Immature natural killer cell (primary cell): ENCODE data around the gene GRM3. TPM values are rescaled to one million over a fixed set of nuclear protein-coding genes. Genes with fewer than 3 reads are reported as not detected.

ENCODE experiments used
- DNase-seq, 3 donors: peaks; one replicate each; pipeline ENCODE4 v3.0.0; 2022; ENCODE audit warnings: mixed read lengths in 1 of 3
- H3K27ac Mint-ChIP-seq, 6 donors: one replicate each; pipeline ENCODE4 v1.8.0; 2020; ENCODE audit warnings: mixed read lengths in 6 of 6, mild to moderate bottlenecking in 5 of 6, inconsistent platforms in 4 of 6, moderate library complexity in 3 of 6
- H3K27me3 Mint-ChIP-seq, 3 donors: one replicate each; pipeline ENCODE4 v1.8.0; 2020 to 2021; ENCODE audit warnings: low read depth in 3 of 3, mild to moderate bottlenecking in 3 of 3, mixed read lengths in 3 of 3, moderate library complexity in 3 of 3, inconsistent platforms in 1 of 3
- H3K36me3 Mint-ChIP-seq, 3 donors: one replicate each; pipeline ENCODE4 v1.8.0; 2020; ENCODE audit warnings: mixed read lengths in 3 of 3, inconsistent platforms in 2 of 3, mild to moderate bottlenecking in 2 of 3
- H3K4me1 Mint-ChIP-seq, 2 donors: one replicate each; pipeline ENCODE4 v1.8.0; 2020; ENCODE audit warnings: inconsistent platforms in 2 of 2, mild to moderate bottlenecking in 2 of 2, mixed read lengths in 2 of 2, moderate library complexity in 1 of 2
- H3K4me3 Mint-ChIP-seq, 5 donors: one replicate each; pipeline ENCODE4 v1.8.0; 2020; ENCODE audit warnings: mild to moderate bottlenecking in 5 of 5, mixed read lengths in 5 of 5, inconsistent platforms in 3 of 5, moderate library complexity in 3 of 5
- H3K9me3 Mint-ChIP-seq, 6 donors: one replicate each; pipeline ENCODE4 v1.8.0; 2020; ENCODE audit warnings: mild to moderate bottlenecking in 6 of 6, mixed read lengths in 6 of 6, inconsistent platforms in 4 of 6, moderate library complexity in 3 of 6
- polyA plus RNA-seq, 3 donors: library from polyadenylated mRNA; unstranded; fragments of 300-500 nt; fragmentation: Illumina TruSeq; gene quantifications; one replicate each; pipeline ENCODE4 v1.2.3, GENCODE V29; 2021

Gene GRM3
- polyA plus RNA-seq, 3 donors from 2014 or later: not detected

GRCh38 chr7:86784765-86785164, 141.1 kb downstream of the GRM3 start:
- no peak overlapping the region for H3K4me3 Mint-ChIP-seq
- no peak overlapping the region for H3K27ac Mint-ChIP-seq
- no peaks in the 10 kb centered on the region for H3K4me1 Mint-ChIP-seq
- H3K9me3 Mint-ChIP-seq: peaks cover 0 to 8% (median 2%) of the 10 kb centered on the region in 6 donors
- H3K36me3 Mint-ChIP-seq: no peaks in the 10 kb centered on the region
- DNase-seq: no peak
- H3K27me3 Mint-ChIP-seq: peaks cover 0 to 4% (median 0%) of the 10 kb centered on the region in 3 donors

GRCh38 chr7:86785641-86786040, 141.9 kb downstream of the GRM3 start:
- no peak for DNase-seq
- no peak overlapping the region for H3K4me3 Mint-ChIP-seq
- peaks cover 0 to 4% (median 2%) of the 10 kb centered on the region in 3 donors for H3K27me3 Mint-ChIP-seq
- H3K36me3 Mint-ChIP-seq: no peaks in the 10 kb centered on the region
- no peaks in the 10 kb centered on the region for H3K4me1 Mint-ChIP-seq
- H3K9me3 Mint-ChIP-seq: peaks cover 0 to 2% (median under 1%) of the 10 kb centered on the region in 6 donors
- H3K27ac Mint-ChIP-seq: no peak overlapping the region

- no peaks in the 10 kb centered on the region for H3K4me1 Mint-ChIP-seq
- H3K27me3 Mint-ChIP-seq: peaks cover 0 to 4% (median 2%) of the 10 kb centered on the region in 3 donors
- no peak overlapping the region for H3K4me3 Mint-ChIP-seq
- H3K36me3 Mint-ChIP-seq: no peaks in the 10 kb centered on the region
- H3K27ac Mint-ChIP-seq: no peak overlapping the region
- H3K9me3 Mint-ChIP-seq: peaks cover 0 to 2% (median 0%) of the 10 kb centered on the region in 6 donors
- DNase-seq: no peak
Measured at GRCh38 chr7:86786376-86786775, 142.7 kb downstream of the GRM3 start.

- no peak for DNase-seq
- Mint-ChIP-seq H3K4me1 (no peaks in the 10 kb centered on the region), H3K4me3 (no peak overlapping the region), H3K27ac (no peak overlapping the region), H3K27me3 (peaks cover 0 to 2% (median 2%) of the 10 kb centered on the region in 3 donors), H3K9me3 (peaks cover 0 to 2% (median 0%) of the 10 kb centered on the region in 6 donors), H3K36me3 (no peaks in the 10 kb centered on the region)
Measured at GRCh38 chr7:86788948-86789347, 145.2 kb downstream of the GRM3 start.

- Mint-ChIP-seq H3K4me3 (no peak overlapping the region), H3K27ac (no peak overlapping the region), H3K27me3 (peaks cover 0 to 2% (median 2%) of the 10 kb centered on the region in 3 donors), H3K36me3 (no peaks in the 10 kb centered on the region), H3K4me1 (no peaks in the 10 kb centered on the region), H3K9me3 (peaks cover 0 to 2% (median 0%) of the 10 kb centered on the region in 6 donors)
- DNase-seq: no peak
Measured at GRCh38 chr7:86790383-86790782, 146.7 kb downstream of the GRM3 start.

GRCh38 chr7:86792260-86792659, 148.6 kb downstream of the GRM3 start:
- Mint-ChIP-seq H3K4me3 (no peak overlapping the region), H3K9me3 (peaks cover 2 to 9% (median 5%) of the 10 kb centered on the region in 6 donors), H3K36me3 (no peaks in the 10 kb centered on the region), H3K27ac (no peak overlapping the region), H3K4me1 (no peaks in the 10 kb centered on the region), H3K27me3 (peaks cover 0 to 4% (median 1%) of the 10 kb centered on the region in 3 donors)
- no peak for DNase-seq

GRCh38 chr7:86793136-86793535, 149.4 kb downstream of the GRM3 start:
- Mint-ChIP-seq H3K27ac (no peak overlapping the region), H3K9me3 (peaks cover 2 to 9% (median 7%) of the 10 kb centered on the region in 6 donors), H3K4me1 (no peaks in the 10 kb centered on the region), H3K4me3 (no peak overlapping the region), H3K27me3 (peaks cover 0 to 4% (median 2%) of the 10 kb centered on the region in 3 donors), H3K36me3 (no peaks in the 10 kb centered on the region)
- no peak for DNase-seq

- Mint-ChIP-seq H3K27me3 (peaks cover 0 to 2% (median 0%) of the 10 kb centered on the region in 3 donors), H3K4me1 (no peaks in the 10 kb centered on the region), H3K9me3 (peaks cover 0 to 4% (median under 1%) of the 10 kb centered on the region in 6 donors), H3K27ac (no peak overlapping the region), H3K4me3 (no peak overlapping the region), H3K36me3 (no peaks in the 10 kb centered on the region)
- DNase-seq: no peak
Measured at GRCh38 chr7:86814661-86815379, 171.1 kb downstream of the GRM3 start.

GRCh38 chr7:86815556-86815955, 171.8 kb downstream of the GRM3 start:
- H3K36me3 Mint-ChIP-seq: no peaks in the 10 kb centered on the region
- no peaks in the 10 kb centered on the region for H3K4me1 Mint-ChIP-seq

GRCh38 chr7:86818903-86819302, 175.2 kb downstream of the GRM3 start:
- H3K4me1 Mint-ChIP-seq: no peaks in the 10 kb centered on the region
- peaks cover 0 to 6% (median 1%) of the 10 kb centered on the region in 6 donors for H3K9me3 Mint-ChIP-seq
- no peak overlapping the region for H3K4me3 Mint-ChIP-seq
- H3K27ac Mint-ChIP-seq: no peak overlapping the region
- no peak for DNase-seq
- peaks cover 0 to 3% (median 2%) of the 10 kb centered on the region in 3 donors for H3K27me3 Mint-ChIP-seq
- H3K36me3 Mint-ChIP-seq: no peaks in the 10 kb centered on the region

More at GRCh38 chr7:86815556-86815955, 171.8 kb downstream of the GRM3 start:
- Mint-ChIP-seq H3K4me3 (no peak overlapping the region), H3K27me3 (peaks cover 0 to 2% (median 0%) of the 10 kb centered on the region in 3 donors), H3K27ac (no peak overlapping the region), H3K9me3 (peaks cover 0 to 4% (median under 1%) of the 10 kb centered on the region in 6 donors)
- no peak for DNase-seq

GRCh38 chr7:86823769-86824168, 180.1 kb downstream of the GRM3 start:
- no peak for DNase-seq
- no peak overlapping the region for H3K27ac Mint-ChIP-seq
- H3K36me3 Mint-ChIP-seq: no peaks in the 10 kb centered on the region
- peaks cover 0 to 4% (median 0%) of the 10 kb centered on the region in 6 donors for H3K9me3 Mint-ChIP-seq
- H3K4me3 Mint-ChIP-seq: no peak overlapping the region
- H3K27me3 Mint-ChIP-seq: peaks cover 0 to 3% (median 0%) of the 10 kb centered on the region in 3 donors
- H3K4me1 Mint-ChIP-seq: no peaks in the 10 kb centered on the region

- no peaks in the 10 kb centered on the region for H3K4me1 Mint-ChIP-seq
- DNase-seq: no peak
- peaks cover 0 to 3% (median 0%) of the 10 kb centered on the region in 3 donors for H3K27me3 Mint-ChIP-seq
- no peaks in the 10 kb centered on the region for H3K36me3 Mint-ChIP-seq
- peaks cover 0 to 4% (median 0%) of the 10 kb centered on the region in 6 donors for H3K9me3 Mint-ChIP-seq
- no peak overlapping the region for H3K4me3 Mint-ChIP-seq
- H3K27ac Mint-ChIP-seq: no peak overlapping the region
Measured at GRCh38 chr7:86825264-86825663, 181.6 kb downstream of the GRM3 start.

GRCh38 chr7:86826948-86827347, 183.2 kb downstream of the GRM3 start:
- DNase-seq: no peak
- Mint-ChIP-seq H3K27me3 (peaks cover 0 to 3% (median 0%) of the 10 kb centered on the region in 3 donors), H3K9me3 (peaks cover 0 to 4% (median 0%) of the 10 kb centered on the region in 6 donors), H3K4me3 (no peak overlapping the region), H3K27ac (no peak overlapping the region), H3K36me3 (no peaks in the 10 kb centered on the region), H3K4me1 (no peaks in the 10 kb centered on the region)

GRCh38 chr7:86833360-86833759, 189.7 kb downstream of the GRM3 start:
- Mint-ChIP-seq H3K27me3 (no peaks in the 10 kb centered on the region), H3K4me1 (no peaks in the 10 kb centered on the region), H3K36me3 (no peaks in the 10 kb centered on the region), H3K4me3 (no peak overlapping the region), H3K9me3 (peaks cover 0 to 2% (median 0%) of the 10 kb centered on the region in 6 donors), H3K27ac (no peak overlapping the region)
- no peak for DNase-seq
